ENCODE measurements around the gene PRKCA.

PRKCA gene

GRCh38 chr17:66304304-66305174 is 2.1 kb downstream of the PRKCA start:
- no peaks in the 10 kb centered on the region for H3K9me3 ChIP-seq (ENCODE audit: control insufficient read depth, insufficient read depth, low read length)
- no peak overlapping the region for H3K27ac ChIP-seq (ENCODE audit: low read depth, low read length)
- H3K4me1 ChIP-seq (ENCODE audit: control insufficient read depth, low read length), result peaks cover 26% of the 10 kb centered on the region
- peaks cover 11% of the 10 kb centered on the region; the same call in 1 of the 2 replicates for H3K36me3 ChIP-seq (ENCODE audit: control insufficient read depth, low read length)
- H3K9me2 ChIP-seq (replicated peaks; ENCODE audit: control insufficient read depth, low read length), result no peaks in the 10 kb centered on the region
- H3F3A ChIP-seq (ENCODE audit: control insufficient read depth, insufficient read depth), result no peaks in the 10 kb centered on the region
- H3K27me3 ChIP-seq (ENCODE audit: control insufficient read depth, low read length), result peaks cover 6% of the 10 kb centered on the region
- H4K20me1 ChIP-seq (ENCODE audit: control insufficient read depth, insufficient read depth, low read depth, low read length), result no peaks in the 10 kb centered on the region; the same call in 1 of the 2 replicates
- peaks cover 26% of the 10 kb centered on the region for H3K79me2 ChIP-seq (ENCODE audit: control insufficient read depth, low read length)
- no peak for TF ChIP-seq EZH2phosphoT487 (IDR thresholded peaks at IDR 0.05; ENCODE audit: borderline replicate concordance, low read length)
- TF ChIP-seq CTCF (IDR thresholded peaks at IDR 0.05; ENCODE audit: low read depth, low read length, poor library complexity, severe bottlenecking), result no peak
- H3K4me2 ChIP-seq (ENCODE audit: low read length), result peak overlapping the region; percentile 79
- H3K4me3 ChIP-seq (ENCODE audit: low read length), result peak overlapping the region; percentile 84

- H3K79me2 ChIP-seq (ENCODE audit: control insufficient read depth, low read length), result peaks cover 26% of the 10 kb centered on the region
These were observed 4.0 kb downstream of the PRKCA start for GRCh38 chr17:66306446-66306845.

GRCh38 chr17:66307257-66307656 is 4.8 kb downstream of the PRKCA start:
- H3K9me2 ChIP-seq (replicated peaks; ENCODE audit: control insufficient read depth, low read length), result no peaks in the 10 kb centered on the region
- no peaks in the 10 kb centered on the region for H3F3A ChIP-seq (ENCODE audit: control insufficient read depth, insufficient read depth)
- no peak overlapping the region for H3K4me2 ChIP-seq (ENCODE audit: low read length)
- peaks cover 18% of the 10 kb centered on the region for H3K4me1 ChIP-seq (ENCODE audit: control insufficient read depth, low read length)
- H3K27ac ChIP-seq (ENCODE audit: low read depth, low read length), result no peak overlapping the region
- no peaks in the 10 kb centered on the region; the same call in 1 of the 2 replicates for H4K20me1 ChIP-seq (ENCODE audit: control insufficient read depth, insufficient read depth, low read depth, low read length)
- H3K79me2 ChIP-seq (ENCODE audit: control insufficient read depth, low read length), result peaks cover 22% of the 10 kb centered on the region
- no peak overlapping the region for H3K4me3 ChIP-seq (ENCODE audit: low read length)
- no peaks in the 10 kb centered on the region for H3K9me3 ChIP-seq (ENCODE audit: control insufficient read depth, insufficient read depth, low read length)
- no peaks in the 10 kb centered on the region for H3K27me3 ChIP-seq (ENCODE audit: control insufficient read depth, low read length)
- no peak for TF ChIP-seq CTCF (IDR thresholded peaks at IDR 0.05; ENCODE audit: low read depth, low read length, poor library complexity, severe bottlenecking)
- peaks cover 11% of the 10 kb centered on the region; the same call in 1 of the 2 replicates for H3K36me3 ChIP-seq (ENCODE audit: control insufficient read depth, low read length)

More at GRCh38 chr17:66306446-66306845, 4.0 kb downstream of the PRKCA start:
- peaks cover 22% of the 10 kb centered on the region for H3K4me1 ChIP-seq (ENCODE audit: control insufficient read depth, low read length)
- H3F3A ChIP-seq (ENCODE audit: control insufficient read depth, insufficient read depth), result no peaks in the 10 kb centered on the region
- no peaks in the 10 kb centered on the region for H3K9me3 ChIP-seq (ENCODE audit: control insufficient read depth, insufficient read depth, low read length)
- H3K9me2 ChIP-seq (replicated peaks; ENCODE audit: control insufficient read depth, low read length), result no peaks in the 10 kb centered on the region
- H3K27me3 ChIP-seq (ENCODE audit: control insufficient read depth, low read length), result peaks cover 4% of the 10 kb centered on the region
- no peak overlapping the region for H3K27ac ChIP-seq (ENCODE audit: low read depth, low read length)
- H3K36me3 ChIP-seq (ENCODE audit: control insufficient read depth, low read length), result peaks cover 11% of the 10 kb centered on the region; the same call in 1 of the 2 replicates
- H3K4me3 ChIP-seq (ENCODE audit: low read length), result no peak overlapping the region
- TF ChIP-seq EZH2phosphoT487 (IDR thresholded peaks at IDR 0.05; ENCODE audit: borderline replicate concordance, low read length) (no peak), CTCF (IDR thresholded peaks at IDR 0.05; ENCODE audit: low read depth, low read length, poor library complexity, severe bottlenecking) (no peak)
- H3K4me2 ChIP-seq (ENCODE audit: low read length), result no peak overlapping the region
- no peaks in the 10 kb centered on the region; the same call in 1 of the 2 replicates for H4K20me1 ChIP-seq (ENCODE audit: control insufficient read depth, insufficient read depth, low read depth, low read length)

Measured in DOHH2 (cell line).